ENCODE measurements around the gene TMEM131. TPM values are rescaled to one million over a fixed set of nuclear protein-coding genes. Genes with fewer than 3 reads are reported as not detected.
A peak's percentile ranks its signal among the peaks of the same experiment; 100 is the strongest.
"Not testable (repeated sequence)": the region's sequence is repeated elsewhere in the genome, so short reads cannot be mapped to it uniquely, and the experiment has no call there.

The TMEM131 gene
- total and polyA plus RNA-seq, 9 donors, result 25.4 to 54.7 (median 41.6) TPM

DNA sequence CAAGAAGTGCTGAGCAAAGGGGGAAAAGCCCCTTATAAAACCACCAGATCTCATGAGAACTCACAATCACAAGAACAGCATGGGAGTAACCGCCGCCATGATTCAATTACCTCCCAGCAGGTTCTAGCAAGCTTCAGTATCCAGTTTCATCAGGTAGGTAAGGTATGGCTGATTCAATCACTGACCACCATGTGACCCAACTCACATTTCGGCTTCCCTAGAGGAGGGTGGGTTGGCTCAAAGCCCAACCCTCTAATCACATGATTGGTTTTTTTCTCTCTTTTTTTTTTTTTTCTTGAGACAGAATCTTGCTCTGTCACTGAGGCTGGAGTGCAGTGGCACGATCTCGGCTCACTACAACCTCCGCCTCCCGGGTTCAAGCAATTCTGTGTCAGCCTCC, 78.1 kb downstream of the TMEM131 start:
- H3K27ac ChIP-seq (ENCODE audit: low read length); H3K4me1 ChIP-seq (ENCODE audit: control insufficient read depth, insufficient read depth, low read length); H3K4me3 ChIP-seq (ENCODE audit: low read length); H3K27me3 ChIP-seq (ENCODE audit: control insufficient read depth, insufficient read depth, low read length); H3K9me3 ChIP-seq (replicated peaks; ENCODE audit: control insufficient read depth, low read depth, low read length); DNase-seq; H3K36me3 ChIP-seq (ENCODE audit: control insufficient read depth, insufficient read depth, low read length): not testable (repeated sequence)
- WGBS (ENCODE audit: insufficient coverage), result no CpG with 5 or more reads among the region's 7 CpGs

DNA sequence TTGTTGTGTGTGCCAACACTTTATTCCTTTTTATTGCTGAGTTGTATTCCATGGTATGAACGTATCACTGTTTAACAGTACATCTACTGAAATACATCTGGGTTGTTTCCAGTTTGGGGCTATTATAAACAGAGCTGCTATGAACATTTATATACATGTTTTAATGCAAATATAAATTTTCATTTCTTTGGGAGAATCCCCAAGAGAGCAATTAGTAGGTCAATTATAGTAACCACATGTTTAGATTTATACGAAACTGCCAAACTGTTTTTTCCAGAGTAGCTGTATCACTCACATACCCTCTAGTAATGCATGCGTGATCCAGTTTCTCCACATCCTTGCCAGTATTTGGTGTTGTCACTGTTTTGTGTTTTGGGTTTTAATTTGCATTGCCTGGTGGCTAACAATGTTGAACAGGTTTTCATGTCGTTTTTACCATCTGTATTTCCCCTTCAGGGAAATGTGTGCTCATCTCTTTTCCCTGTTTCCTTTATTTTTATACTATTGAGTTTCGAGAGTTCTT, 81.0 kb downstream of the TMEM131 start:
- H3K9me3 ChIP-seq (replicated peaks; ENCODE audit: control insufficient read depth, low read depth, low read length), result no peaks in the 10 kb centered on the region
- H3K27me3 ChIP-seq (ENCODE audit: control insufficient read depth, insufficient read depth, low read length), result no peaks in the 10 kb centered on the region
- DNase-seq, result peak; percentile 32
- no CpG with 5 or more reads among the region's 5 CpGs for WGBS (ENCODE audit: insufficient coverage)
- no peaks in the 10 kb centered on the region for H3K4me1 ChIP-seq (ENCODE audit: control insufficient read depth, insufficient read depth, low read length)
- no peak overlapping the region for H3K27ac ChIP-seq (ENCODE audit: low read length)
- no peaks in the 10 kb centered on the region for H3K36me3 ChIP-seq (ENCODE audit: control insufficient read depth, insufficient read depth, low read length)
- no peak overlapping the region for H3K4me3 ChIP-seq (ENCODE audit: low read length)

DNA sequence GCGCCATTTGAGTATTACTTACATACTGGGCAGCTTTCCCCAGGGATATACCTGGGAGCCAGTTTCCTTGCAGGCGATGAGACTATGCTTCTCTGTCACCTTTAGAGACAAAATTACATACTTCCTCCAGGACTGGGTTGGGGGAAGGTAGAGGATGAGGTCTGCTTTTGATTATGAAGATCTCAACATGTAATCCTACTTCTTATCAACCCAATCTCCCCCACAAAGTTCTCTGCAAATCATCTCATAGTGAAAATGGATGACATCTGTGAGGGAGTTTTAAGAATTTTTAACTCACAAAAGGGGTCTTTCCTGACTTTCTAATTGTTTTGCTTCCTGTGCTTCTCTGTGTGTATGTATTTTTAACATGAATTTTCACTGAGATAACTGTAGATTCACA, 81.9 kb downstream of the TMEM131 start:
- DNase-seq, result no peak
- no peaks in the 10 kb centered on the region for H3K36me3 ChIP-seq (ENCODE audit: control insufficient read depth, insufficient read depth, low read length)
- WGBS (ENCODE audit: insufficient coverage), result no CpG with 5 or more reads among the region's 2 CpGs
- H3K4me3 ChIP-seq (ENCODE audit: low read length), result no peak overlapping the region
- no peaks in the 10 kb centered on the region for H3K27me3 ChIP-seq (ENCODE audit: control insufficient read depth, insufficient read depth, low read length)
- H3K9me3 ChIP-seq (replicated peaks; ENCODE audit: control insufficient read depth, low read depth, low read length), result no peaks in the 10 kb centered on the region
- H3K4me1 ChIP-seq (ENCODE audit: control insufficient read depth, insufficient read depth, low read length), result no peaks in the 10 kb centered on the region
- no peak overlapping the region for H3K27ac ChIP-seq (ENCODE audit: low read length)

DNA sequence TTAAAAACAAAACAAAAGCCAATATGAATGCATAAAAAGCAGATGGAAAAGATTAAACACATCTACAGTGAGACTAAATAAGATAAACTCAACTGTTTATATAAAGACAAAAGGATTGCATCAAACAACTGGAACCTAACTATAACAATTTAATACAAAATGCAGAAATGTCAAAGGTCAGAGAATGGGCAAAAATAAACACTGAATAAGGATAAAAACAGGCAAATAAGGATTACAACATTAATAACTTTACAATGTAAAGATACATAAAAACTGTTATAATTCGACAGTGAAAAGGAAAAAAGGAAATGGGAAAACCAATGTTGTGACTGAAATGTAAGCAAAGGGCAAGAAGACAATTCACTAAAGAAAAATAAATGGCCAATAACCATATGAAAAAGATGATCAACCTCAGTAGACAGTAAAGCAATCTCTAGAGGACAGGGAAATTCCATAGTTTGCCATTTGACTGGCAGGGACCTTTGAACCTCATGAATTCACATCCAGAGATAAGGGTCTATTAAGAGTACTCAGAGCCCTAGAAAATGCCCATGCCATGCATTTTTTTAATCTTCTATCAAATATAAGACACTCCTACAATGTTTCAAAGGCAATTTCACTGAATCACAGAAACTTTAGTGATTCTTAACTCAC, 83.7 kb downstream of the TMEM131 start:
- H3K27ac ChIP-seq (ENCODE audit: low read length), result no peak overlapping the region
- WGBS (ENCODE audit: insufficient coverage), result no CpG with 5 or more reads among the region's 1 CpG

DNA sequence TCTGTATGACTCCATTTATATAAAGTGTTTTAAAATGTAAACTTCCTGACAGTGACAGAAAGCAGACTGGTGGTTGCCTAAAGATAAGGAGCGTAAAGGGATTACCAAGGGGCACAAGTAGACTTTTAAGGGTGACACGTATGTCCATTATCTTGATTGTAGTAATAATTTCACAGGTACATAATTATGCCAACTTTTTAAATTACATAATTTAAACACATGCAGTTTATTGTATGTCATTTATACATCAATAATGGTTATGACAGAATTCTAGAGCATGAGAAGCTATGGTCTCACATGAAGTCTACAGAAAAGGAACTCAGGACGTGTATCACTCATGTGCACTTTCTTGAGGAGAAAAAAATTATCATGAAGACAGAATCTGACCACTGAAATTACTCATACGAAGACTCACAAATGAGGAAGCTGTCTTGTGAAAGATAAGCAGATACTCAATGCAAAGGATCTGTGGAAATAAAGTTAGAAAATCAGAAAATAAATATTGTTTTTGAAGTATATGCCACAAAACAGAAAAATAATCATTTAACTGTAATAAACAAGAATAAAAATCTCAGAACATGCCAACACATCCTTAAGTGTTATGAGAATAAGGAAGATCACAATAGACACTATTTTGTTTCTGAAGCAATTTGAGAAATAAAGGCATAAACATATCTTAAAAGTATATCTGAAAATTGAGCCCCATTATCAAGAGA, 84.4 kb downstream of the TMEM131 start:
- Histone ChIP-seq H3K27me3 (ENCODE audit: control insufficient read depth, insufficient read depth, low read length) (no peaks in the 10 kb centered on the region), H3K4me1 (ENCODE audit: control insufficient read depth, insufficient read depth, low read length) (no peaks in the 10 kb centered on the region), H3K9me3 (replicated peaks; ENCODE audit: control insufficient read depth, low read depth, low read length) (no peaks in the 10 kb centered on the region), H3K4me3 (ENCODE audit: low read length) (no peak overlapping the region), H3K36me3 (ENCODE audit: control insufficient read depth, insufficient read depth, low read length) (peaks cover 6% of the 10 kb centered on the region), H3K27ac (ENCODE audit: low read length) (no peak overlapping the region)
- WGBS (ENCODE audit: insufficient coverage), result no CpG with 5 or more reads among the region's 4 CpGs
- DNase-seq, result peak; percentile 50

More for the DNA sequence above, 83.7 kb downstream of the TMEM131 start:
- Histone ChIP-seq H3K4me3 (ENCODE audit: low read length) (no peak overlapping the region), H3K9me3 (replicated peaks; ENCODE audit: control insufficient read depth, low read depth, low read length) (no peaks in the 10 kb centered on the region), H3K27me3 (ENCODE audit: control insufficient read depth, insufficient read depth, low read length) (no peaks in the 10 kb centered on the region), H3K4me1 (ENCODE audit: control insufficient read depth, insufficient read depth, low read length) (no peaks in the 10 kb centered on the region), H3K36me3 (ENCODE audit: control insufficient read depth, insufficient read depth, low read length) (peaks cover 4% of the 10 kb centered on the region)
- no peak for DNase-seq

DNA sequence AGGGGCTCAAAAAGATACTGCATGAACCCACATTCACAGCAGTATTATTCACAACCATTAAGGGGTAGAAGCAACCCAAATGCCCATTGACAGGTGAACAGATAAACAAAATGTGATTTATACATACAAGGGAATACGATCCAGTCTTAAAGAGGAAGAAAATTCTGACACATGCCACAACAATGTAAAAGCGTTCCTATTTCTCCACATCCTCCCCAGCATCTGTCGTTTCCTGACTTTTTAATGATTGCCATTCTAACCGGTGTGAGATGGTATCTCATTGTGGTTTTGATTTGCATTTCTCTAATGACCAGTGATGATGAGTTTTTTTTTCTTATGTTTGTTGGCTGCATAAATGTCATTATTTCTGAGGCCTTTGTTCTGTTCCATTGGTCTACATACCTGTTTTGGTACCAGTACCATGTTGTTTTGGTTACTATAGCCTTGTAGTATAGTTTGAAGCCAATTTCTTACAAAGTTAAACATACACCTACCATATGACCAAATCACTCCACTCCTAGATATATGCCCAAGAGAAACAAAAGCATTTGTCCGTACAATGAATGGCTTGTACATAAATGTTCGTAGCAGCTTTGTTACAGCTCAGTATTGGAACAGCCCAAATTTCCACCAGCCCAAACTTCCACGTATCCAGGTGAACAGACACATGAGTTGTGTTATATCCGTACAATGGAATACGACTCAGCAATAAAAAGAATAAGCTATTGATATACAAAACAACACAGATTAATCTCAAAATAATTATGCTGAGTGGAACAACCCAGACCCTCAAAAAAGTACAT, 85.1 kb downstream of the TMEM131 start:
- WGBS (ENCODE audit: insufficient coverage), result no CpG with 5 or more reads among the region's 9 CpGs
- H3K27me3 ChIP-seq (ENCODE audit: control insufficient read depth, insufficient read depth, low read length), result no peaks in the 10 kb centered on the region
- no peak overlapping the region for H3K27ac ChIP-seq (ENCODE audit: low read length)
- DNase-seq, result no peak
- no peaks in the 10 kb centered on the region for H3K9me3 ChIP-seq (replicated peaks; ENCODE audit: control insufficient read depth, low read depth, low read length)
- peaks cover 8% of the 10 kb centered on the region for H3K36me3 ChIP-seq (ENCODE audit: control insufficient read depth, insufficient read depth, low read length)
- H3K4me3 ChIP-seq (ENCODE audit: low read length), result no peak overlapping the region
- no peaks in the 10 kb centered on the region for H3K4me1 ChIP-seq (ENCODE audit: control insufficient read depth, insufficient read depth, low read length)

DNA sequence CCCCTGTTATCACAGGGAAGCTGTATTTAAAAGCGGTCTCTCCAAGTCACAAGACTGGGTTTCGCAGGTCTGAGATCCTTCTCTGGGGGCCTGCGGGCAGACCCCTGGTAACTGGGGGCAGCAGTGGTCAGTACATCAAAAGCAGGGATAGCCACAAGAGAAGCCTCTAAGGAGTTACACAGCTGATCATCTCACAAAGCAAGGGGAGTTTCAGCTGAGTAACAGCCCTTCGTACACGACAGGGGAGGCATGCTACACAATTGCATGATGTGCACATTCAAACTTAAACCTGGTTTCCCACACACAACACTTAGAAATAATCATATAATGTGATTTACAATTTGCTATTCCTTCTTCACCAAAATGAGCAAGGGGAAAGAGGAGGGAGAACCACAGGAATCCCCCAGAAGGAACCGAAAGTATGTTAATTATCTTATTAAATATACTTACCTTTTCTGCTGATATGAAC, 87.5 kb downstream of the TMEM131 start:
- no peak for DNase-seq
- WGBS (ENCODE audit: insufficient coverage), result 92% methylated on average over 2 of the region's 6 CpGs
- no peaks in the 10 kb centered on the region for H3K4me1 ChIP-seq (ENCODE audit: control insufficient read depth, insufficient read depth, low read length)

DNA sequence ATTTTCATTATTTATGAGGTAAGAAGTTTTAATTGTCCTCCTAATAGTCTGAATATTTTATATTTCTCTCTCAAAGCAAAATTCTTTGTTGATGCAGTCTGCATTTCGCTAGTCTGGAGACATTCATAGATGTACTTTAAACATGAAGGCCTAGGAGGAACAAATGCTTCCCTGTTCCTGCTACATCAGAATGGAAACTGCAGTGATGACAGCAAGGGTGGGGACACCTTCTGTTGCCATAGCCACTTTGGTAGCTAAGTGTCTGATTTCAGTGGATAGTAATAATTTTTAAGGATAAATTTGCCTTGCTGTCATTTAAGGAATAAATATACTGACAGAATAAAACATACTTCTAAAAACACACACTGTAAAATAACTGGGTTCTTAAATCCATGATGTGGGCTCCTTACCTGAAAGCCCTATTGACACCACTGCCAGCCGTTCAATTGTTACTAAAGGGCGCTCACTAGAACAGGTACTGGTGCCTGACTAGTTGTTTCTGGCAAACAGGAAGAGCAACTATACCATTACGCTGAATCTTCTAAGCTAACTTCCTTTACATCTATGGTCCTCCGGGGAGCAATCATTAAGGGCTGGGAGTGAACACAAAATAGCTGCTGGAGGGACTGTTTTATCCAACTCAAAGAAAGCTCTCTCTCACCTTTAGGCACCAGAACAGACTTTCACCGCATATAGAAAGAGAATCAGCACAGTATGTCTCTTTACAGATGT, 88.2 kb downstream of the TMEM131 start:
- DNase-seq, result no peak
- Histone ChIP-seq H3K4me1 (ENCODE audit: control insufficient read depth, insufficient read depth, low read length) (no peaks in the 10 kb centered on the region), H3K9me3 (replicated peaks; ENCODE audit: control insufficient read depth, low read depth, low read length) (no peaks in the 10 kb centered on the region), H3K36me3 (ENCODE audit: control insufficient read depth, insufficient read depth, low read length) (peaks cover 8% of the 10 kb centered on the region), H3K27me3 (ENCODE audit: control insufficient read depth, insufficient read depth, low read length) (no peaks in the 10 kb centered on the region), H3K4me3 (ENCODE audit: low read length) (no peak overlapping the region), H3K27ac (ENCODE audit: low read length) (no peak overlapping the region)
- 42% methylated on average over 2 of the region's 6 CpGs for WGBS (ENCODE audit: insufficient coverage)

More for the DNA sequence above, 87.5 kb downstream of the TMEM131 start:
- Histone ChIP-seq H3K9me3 (replicated peaks; ENCODE audit: control insufficient read depth, low read depth, low read length) (no peaks in the 10 kb centered on the region), H3K27me3 (ENCODE audit: control insufficient read depth, insufficient read depth, low read length) (no peaks in the 10 kb centered on the region), H3K36me3 (ENCODE audit: control insufficient read depth, insufficient read depth, low read length) (peaks cover 8% of the 10 kb centered on the region), H3K27ac (ENCODE audit: low read length) (no peak overlapping the region), H3K4me3 (ENCODE audit: low read length) (no peak overlapping the region)

DNA sequence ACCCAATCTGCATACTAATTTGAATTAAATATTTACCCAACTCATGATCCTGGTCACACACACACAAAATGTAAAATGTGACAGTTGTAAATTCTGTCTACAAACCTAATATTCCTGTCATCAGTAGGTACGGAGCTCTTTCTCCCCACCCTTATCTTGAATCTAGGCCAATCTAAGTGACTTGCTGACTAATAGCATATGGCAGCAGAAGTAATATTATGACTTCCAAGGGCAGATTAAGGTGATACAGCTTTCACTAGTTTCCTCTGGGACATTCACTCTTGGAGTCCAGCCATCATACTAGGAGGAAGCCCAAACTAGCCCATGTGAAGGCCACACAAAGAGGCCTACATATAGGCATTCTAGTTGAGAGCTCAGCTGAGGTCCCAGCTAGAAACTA, 89.4 kb downstream of the TMEM131 start:
- H3K9me3 ChIP-seq (replicated peaks; ENCODE audit: control insufficient read depth, low read depth, low read length), result no peaks in the 10 kb centered on the region
- DNase-seq, result no peak
- no peak overlapping the region for H3K27ac ChIP-seq (ENCODE audit: low read length)
- no peaks in the 10 kb centered on the region for H3K27me3 ChIP-seq (ENCODE audit: control insufficient read depth, insufficient read depth, low read length)
- WGBS (ENCODE audit: insufficient coverage), result no CpG with 5 or more reads among the region's 1 CpG
- peaks cover 8% of the 10 kb centered on the region for H3K36me3 ChIP-seq (ENCODE audit: control insufficient read depth, insufficient read depth, low read length)
- H3K4me3 ChIP-seq (ENCODE audit: low read length), result no peak overlapping the region
- no peaks in the 10 kb centered on the region for H3K4me1 ChIP-seq (ENCODE audit: control insufficient read depth, insufficient read depth, low read length)
